K562 (cell line): ENCODE measurements around the gene ERC2.

ENCODE experiments used
- CHD2 ChIP-seq: IDR thresholded peaks from 2 replicates; pipeline ENCODE4 v1.6.1; 2011; ENCODE audit warnings: low read depth, low read length
- HNRNPH1 ChIP-seq: fragments of 200-400 bp; formaldehyde crosslinking; optimal IDR thresholded peaks from 2 replicates; pipeline ENCODE3; 2017; ENCODE audit warnings: low read depth, mild to moderate bottlenecking, low read length, moderate library complexity
- NFRKB ChIP-seq: fragments of 450-650 bp; IDR thresholded peaks from 2 replicates; pipeline ENCODE4 v1.6.1; 2016; ENCODE audit warnings: low read depth
- PCBP2 ChIP-seq: fragments of 200-400 bp; formaldehyde crosslinking; IDR thresholded peaks from 2 replicates; pipeline ENCODE4 v1.6.1; 2018; ENCODE audit warnings: low read length, low read depth, mild to moderate bottlenecking, moderate library complexity; ENCODE audit not compliant: poor library complexity, severe bottlenecking
- RBM39 ChIP-seq: fragments of 200-400 bp; formaldehyde crosslinking; optimal IDR thresholded peaks from 2 replicates; pipeline ENCODE3; 2018; ENCODE audit warnings: low read depth, low read length
- SIN3A ChIP-seq, 2 experiments: fragments of 150-350 bp in 1 of 2; IDR thresholded peaks; 2 replicates each; pipeline ENCODE4 v1.6.1; 2011 to 2016; ENCODE audit warnings: borderline replicate concordance in 2 of 2, low read depth in 2 of 2, low read length in 2 of 2, mild to moderate bottlenecking in 2 of 2, moderate library complexity in 2 of 2; ENCODE audit not compliant: control insufficient read depth in 1 of 2
- ZNF143 ChIP-seq: sonication (generic); formaldehyde crosslinking; IDR thresholded peaks from 2 replicates; pipeline ENCODE4 v1.9.0; 2022; ENCODE audit warnings: mild to moderate bottlenecking, missing genetic modification reagents
- ZNF239 ChIP-seq: fragments of 250-450 bp; sonication (Bioruptor Pico); IDR thresholded peaks from 2 replicates; pipeline ENCODE4 v1.4.0; 2020; ENCODE audit warnings: mild to moderate bottlenecking
- ZNF780A ChIP-seq: fragments of 250-450 bp; sonication (Bioruptor Pico); IDR thresholded peaks from 2 replicates; pipeline ENCODE4 v1.5.0; 2021; ENCODE audit warnings: mild to moderate bottlenecking
- TF ChIP-seq, protein P1 (sequence below), 3 experiments: IDR thresholded peaks in 2 of 3; conservative IDR thresholded peaks in 1 of 3; 2 replicates each; pipeline ENCODE4 v1.5.1; 2011 to 2012; ENCODE audit warnings: low read length in 3 of 3, mild to moderate bottlenecking in 3 of 3, control low read depth in 2 of 3, improper control_type of control experiment in 1 of 3, inconsistent platforms in 1 of 3, low read depth in 1 of 3, mixed read lengths in 1 of 3, moderate library complexity in 1 of 3; ENCODE audit not compliant: insufficient read depth in 2 of 3
- TF ChIP-seq, protein P2 (sequence below): fragments of 450-650 bp; conservative IDR thresholded peaks from 2 replicates; pipeline ENCODE4 v1.6.1; 2016; ENCODE audit warnings: missing genetic modification characterization, low read depth, mild to moderate bottlenecking, missing compliant biosample characterization, moderate library complexity
- TF ChIP-seq, protein P3 (sequence below): sonication (generic); formaldehyde crosslinking; IDR thresholded peaks from 2 replicates; pipeline ENCODE4 v1.8.1; 2023; ENCODE audit warnings: mild to moderate bottlenecking, missing genetic modification reagents

DNA sequence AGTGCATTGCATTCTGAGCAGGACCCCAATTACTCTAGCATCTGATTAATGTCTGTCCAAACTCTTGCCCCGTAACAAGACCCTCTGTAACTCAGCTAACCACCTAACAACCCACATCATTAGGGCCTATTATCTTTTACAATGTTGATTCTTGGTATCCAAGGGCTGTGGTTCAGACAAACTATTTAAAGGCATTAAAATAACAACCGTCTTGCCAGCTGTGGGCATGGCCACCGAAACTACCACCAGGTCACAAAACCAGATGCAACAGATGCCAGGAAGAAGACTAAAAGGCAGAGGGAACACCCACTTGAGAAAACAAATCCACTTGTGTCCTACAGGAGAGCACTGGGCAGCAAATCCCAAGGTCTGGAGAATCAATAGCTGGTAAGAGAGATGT is 262.9 kb downstream of the ERC2 start:
- TF ChIP-seq SIN3A (IDR thresholded peaks at IDR 0.05; ENCODE audit: borderline replicate concordance in 2 of 2, control insufficient read depth in 1 of 2, low read depth in 2 of 2, low read length in 2 of 2), result no peak
- TF ChIP-seq PCBP2, result no peak
- TF ChIP-seq, protein P1, sequence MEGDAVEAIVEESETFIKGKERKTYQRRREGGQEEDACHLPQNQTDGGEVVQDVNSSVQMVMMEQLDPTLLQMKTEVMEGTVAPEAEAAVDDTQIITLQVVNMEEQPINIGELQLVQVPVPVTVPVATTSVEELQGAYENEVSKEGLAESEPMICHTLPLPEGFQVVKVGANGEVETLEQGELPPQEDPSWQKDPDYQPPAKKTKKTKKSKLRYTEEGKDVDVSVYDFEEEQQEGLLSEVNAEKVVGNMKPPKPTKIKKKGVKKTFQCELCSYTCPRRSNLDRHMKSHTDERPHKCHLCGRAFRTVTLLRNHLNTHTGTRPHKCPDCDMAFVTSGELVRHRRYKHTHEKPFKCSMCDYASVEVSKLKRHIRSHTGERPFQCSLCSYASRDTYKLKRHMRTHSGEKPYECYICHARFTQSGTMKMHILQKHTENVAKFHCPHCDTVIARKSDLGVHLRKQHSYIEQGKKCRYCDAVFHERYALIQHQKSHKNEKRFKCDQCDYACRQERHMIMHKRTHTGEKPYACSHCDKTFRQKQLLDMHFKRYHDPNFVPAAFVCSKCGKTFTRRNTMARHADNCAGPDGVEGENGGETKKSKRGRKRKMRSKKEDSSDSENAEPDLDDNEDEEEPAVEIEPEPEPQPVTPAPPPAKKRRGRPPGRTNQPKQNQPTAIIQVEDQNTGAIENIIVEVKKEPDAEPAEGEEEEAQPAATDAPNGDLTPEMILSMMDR (IDR thresholded peaks at IDR 0.05 in 2 of 3, conservative IDR thresholded peaks at IDR 0.05 in 1 of 3; ENCODE audit: insufficient read depth in 2 of 3, low read depth in 1 of 3, low read length in 3 of 3), result no peak
- TF ChIP-seq, protein P2, sequence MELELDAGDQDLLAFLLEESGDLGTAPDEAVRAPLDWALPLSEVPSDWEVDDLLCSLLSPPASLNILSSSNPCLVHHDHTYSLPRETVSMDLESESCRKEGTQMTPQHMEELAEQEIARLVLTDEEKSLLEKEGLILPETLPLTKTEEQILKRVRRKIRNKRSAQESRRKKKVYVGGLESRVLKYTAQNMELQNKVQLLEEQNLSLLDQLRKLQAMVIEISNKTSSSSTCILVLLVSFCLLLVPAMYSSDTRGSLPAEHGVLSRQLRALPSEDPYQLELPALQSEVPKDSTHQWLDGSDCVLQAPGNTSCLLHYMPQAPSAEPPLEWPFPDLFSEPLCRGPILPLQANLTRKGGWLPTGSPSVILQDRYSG, result no peak
- no peak for TF ChIP-seq HNRNPH1
- TF ChIP-seq, protein P3, sequence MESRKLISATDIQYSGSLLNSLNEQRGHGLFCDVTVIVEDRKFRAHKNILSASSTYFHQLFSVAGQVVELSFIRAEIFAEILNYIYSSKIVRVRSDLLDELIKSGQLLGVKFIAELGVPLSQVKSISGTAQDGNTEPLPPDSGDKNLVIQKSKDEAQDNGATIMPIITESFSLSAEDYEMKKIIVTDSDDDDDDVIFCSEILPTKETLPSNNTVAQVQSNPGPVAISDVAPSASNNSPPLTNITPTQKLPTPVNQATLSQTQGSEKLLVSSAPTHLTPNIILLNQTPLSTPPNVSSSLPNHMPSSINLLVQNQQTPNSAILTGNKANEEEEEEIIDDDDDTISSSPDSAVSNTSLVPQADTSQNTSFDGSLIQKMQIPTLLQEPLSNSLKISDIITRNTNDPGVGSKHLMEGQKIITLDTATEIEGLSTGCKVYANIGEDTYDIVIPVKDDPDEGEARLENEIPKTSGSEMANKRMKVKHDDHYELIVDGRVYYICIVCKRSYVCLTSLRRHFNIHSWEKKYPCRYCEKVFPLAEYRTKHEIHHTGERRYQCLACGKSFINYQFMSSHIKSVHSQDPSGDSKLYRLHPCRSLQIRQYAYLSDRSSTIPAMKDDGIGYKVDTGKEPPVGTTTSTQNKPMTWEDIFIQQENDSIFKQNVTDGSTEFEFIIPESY (CRISPR knock-in tag), result no peak
- TF ChIP-seq NFRKB, result no peak
- TF ChIP-seq ZNF239, result no peak
- no peak for TF ChIP-seq ZNF780A (CRISPR knock-in tag)
- no peak for TF ChIP-seq CHD2
- TF ChIP-seq RBM39, result no peak
- no peak for TF ChIP-seq ZNF143 (CRISPR knock-in tag)
